ENCODE results near the gene IFT43. TPM values are rescaled to one million over a fixed set of nuclear protein-coding genes. Genes with fewer than 3 reads are reported as not detected.

The IFT43 gene
- total and polyA plus RNA-seq, 7 donors: 10.4 to 23.6 (median 15.6) TPM

DNA sequence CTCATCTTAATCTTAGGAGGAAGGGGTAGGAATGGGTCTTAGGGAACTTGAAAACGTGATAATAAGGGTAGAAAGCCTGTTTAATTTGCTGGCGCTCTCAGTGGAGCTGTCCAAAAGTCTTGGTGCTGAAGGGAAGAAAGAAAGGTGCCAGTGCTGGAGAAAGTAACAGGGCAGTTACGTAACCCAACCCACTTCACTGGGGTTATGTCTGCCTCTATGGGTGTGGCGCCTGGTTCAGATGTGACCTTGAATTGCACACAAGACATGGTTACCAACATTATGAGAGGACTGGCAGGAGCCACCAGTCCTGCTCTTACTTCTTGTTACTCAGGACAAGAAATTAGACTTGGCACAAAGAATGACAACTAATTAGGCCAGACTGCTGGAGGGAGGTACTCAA is 147.5 kb downstream of the IFT43 start:
- intact Hi-C loops (cut with DNase I): no loop called here
- WGBS, 3 donors: 12 to 25% (median 12%) methylated on average over 4 of the region's 4 CpGs
- Histone ChIP-seq H3K27ac (no peak overlapping the region), H3K4me1 (no peaks in the 10 kb centered on the region), H3K9me3 (no peaks in the 10 kb centered on the region), H3K4me3 (no peak overlapping the region), H3K27me3 (ENCODE audit: insufficient read depth in 3 of 3, low read length in 2 of 3) (peaks cover 0 to 68% (median 9%) of the 10 kb centered on the region in 3 donors), H3K36me3 (ENCODE audit: insufficient read depth in 1 of 2, low read depth in 1 of 2) (no peaks in the 10 kb centered on the region)
- DNase-seq: no peak
- TF ChIP-seq, protein P1, sequence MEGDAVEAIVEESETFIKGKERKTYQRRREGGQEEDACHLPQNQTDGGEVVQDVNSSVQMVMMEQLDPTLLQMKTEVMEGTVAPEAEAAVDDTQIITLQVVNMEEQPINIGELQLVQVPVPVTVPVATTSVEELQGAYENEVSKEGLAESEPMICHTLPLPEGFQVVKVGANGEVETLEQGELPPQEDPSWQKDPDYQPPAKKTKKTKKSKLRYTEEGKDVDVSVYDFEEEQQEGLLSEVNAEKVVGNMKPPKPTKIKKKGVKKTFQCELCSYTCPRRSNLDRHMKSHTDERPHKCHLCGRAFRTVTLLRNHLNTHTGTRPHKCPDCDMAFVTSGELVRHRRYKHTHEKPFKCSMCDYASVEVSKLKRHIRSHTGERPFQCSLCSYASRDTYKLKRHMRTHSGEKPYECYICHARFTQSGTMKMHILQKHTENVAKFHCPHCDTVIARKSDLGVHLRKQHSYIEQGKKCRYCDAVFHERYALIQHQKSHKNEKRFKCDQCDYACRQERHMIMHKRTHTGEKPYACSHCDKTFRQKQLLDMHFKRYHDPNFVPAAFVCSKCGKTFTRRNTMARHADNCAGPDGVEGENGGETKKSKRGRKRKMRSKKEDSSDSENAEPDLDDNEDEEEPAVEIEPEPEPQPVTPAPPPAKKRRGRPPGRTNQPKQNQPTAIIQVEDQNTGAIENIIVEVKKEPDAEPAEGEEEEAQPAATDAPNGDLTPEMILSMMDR (IDR thresholded peaks at IDR 0.05): no peak
- no peak for ATAC-seq

Other genes starting within 250 kb of the IFT43 start
- gene TGFB3, start 3.8 kb upstream of the IFT43 start, total RNA-seq: 100 to 1,000 TPM in 3 of 4 donors, 10 to 100 TPM in 1; 32.4 to 196 (median 174) TPM
- gene TGFB3, start 3.8 kb upstream of the IFT43 start, polyA plus RNA-seq: 10 to 100 TPM in 2 of 3 donors, 1 to 10 TPM in 1; 9.0 to 62.7 (median 28.3) TPM
- gene GPATCH2L, start 166.2 kb downstream of the IFT43 start, total RNA-seq: 10 to 100 TPM; 29.9 to 42.6 (median 34.6) TPM
- gene GPATCH2L, start 166.2 kb downstream of the IFT43 start, polyA plus RNA-seq: 10 to 100 TPM in 1 of 3 donors, 1 to 10 TPM in 2; 6.2 to 17.6 (median 7.5) TPM